Measurements from ENCODE around the gene SLC6A3.

Gene SLC6A3

DNA sequence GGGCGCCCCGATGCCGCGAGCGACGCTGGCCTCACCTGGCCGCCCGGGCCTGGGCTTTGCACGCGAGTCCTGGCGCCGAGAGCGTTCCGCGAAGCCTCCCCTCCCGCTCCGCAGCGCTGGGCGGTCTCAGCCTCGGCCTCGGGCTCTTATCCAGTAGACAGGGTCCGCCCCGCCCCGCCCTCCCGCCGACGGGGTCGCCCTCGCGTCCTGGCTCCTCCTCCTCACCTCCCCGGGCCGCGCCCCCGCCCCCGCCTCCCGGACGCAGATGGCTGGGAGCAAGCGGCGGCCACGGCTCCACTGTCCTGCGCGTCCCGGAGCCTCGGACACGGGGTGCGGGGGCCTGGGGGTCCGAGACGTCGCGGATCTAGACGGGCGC is at the start of gene SLC6A3:
TSS of gene SLC6A3 (minus strand) at position 128 of the 376 bp plus-strand sequence. CDS start 2,243 bp downstream, outside the sequence.
- in situ Hi-C loops (cut with MboI; ENCODE audit: low pct_unique_long_range_greater_than_20kb, low sequenced_read_pairs), result no loop called here
- DNase-seq, result no peak

DNA sequence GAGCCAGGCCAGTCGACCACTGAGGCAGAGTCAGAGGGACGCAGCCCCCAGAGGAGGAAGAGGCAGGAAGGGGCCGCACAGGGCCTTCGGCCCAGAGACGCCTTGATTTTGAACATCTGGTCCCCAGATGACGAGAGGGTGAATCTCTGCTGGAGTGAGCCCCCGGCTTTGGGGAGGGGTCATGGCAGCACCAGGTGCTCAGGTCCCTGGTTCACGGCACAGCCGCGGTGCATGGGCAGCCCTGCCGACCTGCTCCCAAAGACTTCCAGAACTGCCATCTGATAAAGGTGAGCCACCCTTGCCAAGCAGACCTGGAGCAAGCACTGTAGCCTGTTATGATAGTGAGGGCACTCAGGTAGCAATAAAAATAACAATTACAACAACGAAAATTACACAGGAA is 48.7 kb upstream of the SLC6A3 start:
- in situ Hi-C loops (cut with MboI; ENCODE audit: low pct_unique_long_range_greater_than_20kb, low sequenced_read_pairs), result no loop called here
- DNase-seq, result no peak

GRCh38 chr5:1493413-1493812 is 48.2 kb upstream of the SLC6A3 start:
- in situ Hi-C loops (cut with MboI; ENCODE audit: low pct_unique_long_range_greater_than_20kb, low sequenced_read_pairs), result no loop called here
- DNase-seq, result no peak

DNA sequence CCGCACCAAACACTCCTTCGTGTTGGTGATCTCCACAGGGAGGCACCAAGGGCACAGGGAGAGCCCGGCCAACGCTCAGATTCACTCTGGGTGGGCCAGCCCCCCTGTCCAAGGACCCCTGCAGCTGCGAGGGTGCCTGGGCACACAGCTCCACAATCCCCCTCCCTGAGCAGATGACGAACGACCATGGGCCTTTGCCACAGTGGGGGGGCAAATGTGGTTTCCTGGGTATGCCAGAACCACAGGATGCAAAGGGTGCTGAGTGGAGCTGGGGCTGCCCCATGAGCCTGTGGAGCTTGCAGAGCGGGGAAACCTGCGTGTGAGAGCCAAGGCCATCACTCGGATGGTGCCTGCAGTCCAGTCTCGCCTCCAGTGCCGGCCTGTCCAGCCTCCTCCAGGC is 47.5 kb upstream of the SLC6A3 start:
- no peak for DNase-seq
- in situ Hi-C loops (cut with MboI; ENCODE audit: low pct_unique_long_range_greater_than_20kb, low sequenced_read_pairs), result no loop called here

DNA sequence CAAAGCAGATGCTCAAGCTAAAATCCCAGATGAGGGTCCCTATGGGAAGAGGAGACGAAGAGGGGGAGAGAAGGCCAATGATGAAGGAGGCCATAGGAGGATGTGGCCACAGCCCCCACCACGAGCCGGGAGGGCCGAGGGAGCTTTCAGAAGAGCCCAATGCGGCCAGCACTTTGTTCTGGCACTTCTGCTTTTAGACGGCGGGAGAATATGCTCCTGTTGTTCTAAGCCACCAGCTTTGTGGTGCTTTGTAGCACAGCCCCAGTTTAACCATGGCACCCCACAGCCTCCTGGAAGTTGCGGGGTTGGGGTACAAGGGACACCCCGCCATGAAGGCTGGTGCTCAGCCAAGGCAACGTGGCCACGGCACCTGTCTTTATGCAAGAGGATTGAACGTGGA is 45.1 kb upstream of the SLC6A3 start:
- in situ Hi-C loops (cut with MboI; ENCODE audit: low pct_unique_long_range_greater_than_20kb, low sequenced_read_pairs), result no loop called here
- peak; percentile 35 for DNase-seq

DNA sequence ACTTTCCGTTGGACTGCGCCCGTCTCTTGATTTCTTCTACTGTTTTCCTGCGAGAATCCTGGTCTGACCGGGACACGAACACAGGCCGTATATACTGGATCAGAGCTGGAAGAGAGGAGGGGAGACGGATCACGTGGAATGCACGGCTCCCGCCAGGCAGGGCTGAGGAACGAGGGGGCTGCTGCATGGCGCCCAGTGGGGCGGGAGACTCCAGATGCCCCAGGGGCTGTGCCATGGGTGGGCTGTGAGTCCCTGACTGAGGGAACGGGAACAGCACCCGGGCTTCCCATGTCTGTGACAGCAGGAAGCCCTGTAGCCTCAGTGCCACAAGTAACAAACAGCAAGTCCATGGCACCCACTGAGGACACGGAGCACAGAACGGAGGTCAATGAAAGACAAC is 44.5 kb upstream of the SLC6A3 start:
- in situ Hi-C loops (cut with MboI; ENCODE audit: low pct_unique_long_range_greater_than_20kb, low sequenced_read_pairs), result no loop called here
- no peak for DNase-seq

- in situ Hi-C loops (cut with MboI; ENCODE audit: low pct_unique_long_range_greater_than_20kb, low sequenced_read_pairs), result no loop called here
- DNase-seq, result no peak
These were observed 43.8 kb upstream of the SLC6A3 start for GRCh38 chr5:1488882-1489680.

GRCh38 chr5:1487079-1487764 is 42.0 kb upstream of the SLC6A3 start:
- DNase-seq, result no peak
- in situ Hi-C loops (cut with MboI; ENCODE audit: low pct_unique_long_range_greater_than_20kb, low sequenced_read_pairs), result no loop called here

GRCh38 chr5:1486271-1486670 is 41.0 kb upstream of the SLC6A3 start:
- in situ Hi-C loops (cut with MboI; ENCODE audit: low pct_unique_long_range_greater_than_20kb, low sequenced_read_pairs), result no loop called here
- DNase-seq, result no peak

DNA sequence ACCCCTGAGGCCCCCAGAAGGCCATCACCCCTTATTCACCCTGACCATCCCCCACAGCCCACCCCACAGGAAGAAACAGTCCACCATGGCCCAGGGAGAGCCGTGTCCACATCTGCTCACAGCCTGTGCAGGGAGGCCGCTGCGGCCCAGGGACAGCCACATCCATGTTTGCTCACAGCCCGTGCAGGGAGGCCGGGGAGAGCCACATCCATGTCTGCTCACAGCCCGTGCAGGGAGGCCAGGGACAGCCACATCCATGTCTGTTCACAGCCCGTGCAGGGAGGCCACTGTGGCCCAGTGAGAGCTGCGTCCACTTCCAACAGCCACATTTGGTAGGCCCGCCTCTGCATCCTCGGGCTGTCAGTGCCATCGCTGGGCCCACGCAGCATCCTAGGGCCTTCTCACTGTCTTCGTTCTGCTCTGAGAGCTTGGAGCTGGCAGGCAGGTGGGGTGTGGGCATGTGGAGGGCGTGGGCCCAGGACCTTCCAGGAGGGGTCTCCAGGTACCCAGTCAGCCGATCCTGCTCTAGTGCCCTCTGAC is 40.4 kb upstream of the SLC6A3 start:
- in situ Hi-C loops (cut with MboI; ENCODE audit: low pct_unique_long_range_greater_than_20kb, low sequenced_read_pairs), result no loop called here
- no peak for DNase-seq

GRCh38 chr5:1484730-1485578 is 39.7 kb upstream of the SLC6A3 start:
- in situ Hi-C loops (cut with MboI; ENCODE audit: low pct_unique_long_range_greater_than_20kb, low sequenced_read_pairs), result no loop called here
- no peak for DNase-seq

DNA sequence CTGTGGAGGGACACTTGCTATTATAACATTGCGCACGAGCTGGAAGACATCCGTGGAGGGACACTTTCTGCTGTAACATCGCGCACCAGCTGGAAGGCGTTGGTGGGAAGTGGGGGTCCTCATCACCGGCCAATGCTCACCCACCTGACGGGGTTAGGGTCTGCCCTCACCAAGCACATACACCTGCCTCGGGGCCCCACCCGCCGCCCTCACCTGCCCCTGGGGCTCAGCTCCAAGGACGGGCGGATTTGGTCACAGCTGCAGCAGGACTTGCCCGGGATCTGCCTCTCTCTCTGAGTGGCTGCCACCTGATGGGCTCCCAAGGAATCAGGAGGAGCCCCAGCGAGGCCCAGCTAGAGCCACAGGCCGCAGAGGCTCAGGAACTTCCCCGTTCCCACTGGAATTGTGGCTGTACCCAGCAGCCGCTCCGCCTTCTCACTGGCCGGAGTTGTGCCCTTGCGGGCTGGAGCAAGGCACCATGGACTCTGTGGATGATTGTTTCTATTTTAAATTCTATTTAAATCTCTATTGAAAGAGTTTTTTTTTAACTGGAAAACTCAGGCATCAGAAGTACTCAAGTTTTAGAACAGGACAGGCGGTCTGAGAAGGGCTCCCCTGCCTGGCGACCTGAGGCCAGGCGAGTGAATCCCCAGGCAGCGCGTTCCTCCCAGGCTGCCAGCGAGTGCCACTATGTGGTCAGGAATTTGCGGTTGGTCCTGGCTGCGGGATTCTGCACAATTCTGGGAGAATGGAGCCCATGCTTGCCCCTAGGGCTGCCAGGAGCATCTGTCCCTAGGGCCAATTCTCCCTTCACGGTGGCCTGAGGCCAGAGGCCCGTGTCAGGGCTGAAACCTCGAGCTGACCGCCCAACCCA is 38.9 kb upstream of the SLC6A3 start:
- DNase-seq, result no peak
- in situ Hi-C loops (cut with MboI; ENCODE audit: low pct_unique_long_range_greater_than_20kb, low sequenced_read_pairs), result no loop called here

- in situ Hi-C loops (cut with MboI; ENCODE audit: low pct_unique_long_range_greater_than_20kb, low sequenced_read_pairs), result no loop called here
- no peak for DNase-seq
These were observed 37.8 kb upstream of the SLC6A3 start for GRCh38 chr5:1483064-1483463.

DNA sequence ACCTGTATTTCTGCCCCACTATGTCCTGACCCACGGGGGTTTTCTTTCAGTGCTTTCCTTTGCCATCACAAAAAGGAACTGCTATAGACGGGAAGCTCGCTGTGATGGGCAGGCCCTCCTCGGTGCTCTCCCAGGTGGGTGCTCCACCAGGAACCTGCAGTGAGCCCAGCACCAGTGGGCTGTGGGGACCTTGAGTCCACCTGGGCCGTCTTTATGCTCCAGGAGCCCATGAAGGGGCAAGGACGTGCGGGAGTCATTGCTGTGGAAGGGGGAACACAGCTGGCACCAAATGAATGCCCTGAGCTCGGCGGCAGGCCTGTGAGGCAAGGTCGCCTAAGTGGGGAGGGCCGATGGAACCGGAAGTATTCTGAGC is 36.7 kb upstream of the SLC6A3 start:
- in situ Hi-C loops (cut with MboI; ENCODE audit: low pct_unique_long_range_greater_than_20kb, low sequenced_read_pairs), result no loop called here
- DNase-seq, result no peak

DNA sequence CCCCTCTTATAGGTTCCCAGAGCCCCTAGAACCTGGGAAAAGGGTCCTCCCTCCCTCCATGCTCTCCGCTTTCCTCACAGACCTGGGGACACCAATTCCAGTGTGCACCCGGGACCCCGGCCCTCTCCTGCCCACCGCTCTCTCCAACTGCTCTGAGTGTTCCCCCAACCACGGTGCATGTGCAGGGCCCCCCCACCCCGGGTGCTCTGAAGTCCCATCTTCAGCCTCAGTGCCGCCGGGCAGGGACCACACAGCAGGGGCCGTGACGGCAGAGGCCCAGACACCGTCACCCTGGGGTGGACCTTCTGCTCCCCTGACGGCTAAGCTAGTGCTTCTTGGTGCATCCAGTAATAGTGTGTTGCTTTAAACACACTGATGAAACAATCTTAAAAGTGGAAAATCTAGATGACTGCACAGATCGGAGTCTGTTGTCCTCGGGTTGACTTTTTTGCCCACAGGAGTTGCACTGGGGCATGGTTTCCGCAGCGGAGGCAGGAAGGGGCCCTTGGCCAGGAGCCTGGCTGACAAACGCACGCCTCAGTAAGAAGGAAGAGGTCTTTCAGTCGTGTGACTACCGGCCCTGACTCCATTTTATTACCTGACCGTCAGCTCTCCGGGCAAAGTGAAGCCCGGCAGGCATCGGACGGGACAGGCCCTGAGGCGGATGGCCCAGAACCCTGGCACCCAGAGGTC is 36.2 kb upstream of the SLC6A3 start:
- in situ Hi-C loops (cut with MboI; ENCODE audit: low pct_unique_long_range_greater_than_20kb, low sequenced_read_pairs), result no loop called here
- no peak for DNase-seq

- in situ Hi-C loops (cut with MboI; ENCODE audit: low pct_unique_long_range_greater_than_20kb, low sequenced_read_pairs), result no loop called here
- DNase-seq, result no peak
These were observed 35.6 kb upstream of the SLC6A3 start for GRCh38 chr5:1480806-1481205.

- DNase-seq, result no peak
- in situ Hi-C loops (cut with MboI; ENCODE audit: low pct_unique_long_range_greater_than_20kb, low sequenced_read_pairs), result no loop called here
These were observed 35.0 kb upstream of the SLC6A3 start for GRCh38 chr5:1480217-1480616.

DNA sequence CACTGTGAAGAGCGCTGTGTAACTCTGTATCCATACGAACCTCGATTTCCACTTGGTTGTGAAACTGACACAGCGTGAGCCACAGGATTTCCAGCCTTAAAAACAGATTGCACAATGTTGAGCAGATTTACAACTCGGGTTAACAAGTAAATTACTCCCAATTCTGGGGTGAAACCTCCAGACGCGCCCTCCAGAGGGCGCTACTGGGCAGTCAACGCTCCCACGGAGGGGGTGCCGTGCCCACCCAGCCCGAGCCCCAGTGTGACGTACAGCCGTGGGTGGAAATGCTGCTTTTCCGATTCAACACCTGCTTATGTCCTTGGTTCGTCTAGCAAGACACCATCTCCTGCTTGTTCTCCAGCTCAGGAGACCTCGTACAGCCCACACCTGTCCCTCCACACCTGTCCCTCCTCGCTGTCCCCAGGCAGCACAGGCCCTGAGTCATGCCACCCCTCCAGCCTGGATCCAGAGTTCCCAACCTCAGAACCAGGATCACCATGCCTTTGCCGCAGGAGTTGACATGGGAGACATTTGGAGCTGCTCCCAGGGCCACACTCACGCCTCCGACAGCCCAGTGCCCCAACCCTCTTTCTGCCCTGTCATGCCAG is 34.4 kb upstream of the SLC6A3 start:
- in situ Hi-C loops (cut with MboI; ENCODE audit: low pct_unique_long_range_greater_than_20kb, low sequenced_read_pairs), result no loop called here
- peak; percentile 49 for DNase-seq
